Measurements from ENCODE around the gene HNRNPLL.

The HNRNPLL gene

GRCh38 chr2:38578832-38579231, 23.9 kb downstream of the HNRNPLL start:
- Histone ChIP-seq H3K79me2 (ENCODE audit: insufficient read depth, low read length) (no peaks in the 10 kb centered on the region), H3K36me3 (ENCODE audit: insufficient read depth, low read length) (peaks cover 50% of the 10 kb centered on the region), H3K9ac (ENCODE audit: low read depth, low read length, poor library complexity, severe bottlenecking) (no peak overlapping the region), H3K27me3 (ENCODE audit: insufficient read depth, low read length, poor library complexity, severe bottlenecking) (no peaks in the 10 kb centered on the region), H3K9me2 (replicated peaks; ENCODE audit: low read depth, low read length) (no peaks in the 10 kb centered on the region), H3K4me3 (ENCODE audit: low read length, poor library complexity, severe bottlenecking) (no peak overlapping the region), H3K4me1 (ENCODE audit: insufficient read depth, low read length, poor library complexity, severe bottlenecking) (peaks cover 6% of the 10 kb centered on the region), H3F3A (ENCODE audit: low read depth) (no peaks in the 10 kb centered on the region), H3K4me2 (ENCODE audit: low read depth, low read length, poor library complexity, severe bottlenecking) (no peak overlapping the region), H3K9me3 (ENCODE audit: insufficient read depth, low read depth, low read length) (no peaks in the 10 kb centered on the region), H4K20me1 (ENCODE audit: insufficient read depth, low read length, poor library complexity, severe bottlenecking) (peaks cover 6% of the 10 kb centered on the region), H2AFZ (ENCODE audit: low read length) (no peak overlapping the region)
- no peak for TF ChIP-seq CTCF (conservative IDR thresholded peaks at IDR 0.05; ENCODE audit: low read length)
- TF ChIP-seq EZH2phosphoT487 (IDR thresholded peaks at IDR 0.05; ENCODE audit: borderline replicate concordance): no peak

- no peaks in the 10 kb centered on the region for H3K9me2 ChIP-seq (replicated peaks; ENCODE audit: low read depth, low read length)
- no peak overlapping the region for H3K4me3 ChIP-seq (ENCODE audit: low read length, poor library complexity, severe bottlenecking)
- H3K9ac ChIP-seq (ENCODE audit: low read depth, low read length, poor library complexity, severe bottlenecking): no peak overlapping the region
- no peaks in the 10 kb centered on the region for H3K9me3 ChIP-seq (ENCODE audit: insufficient read depth, low read depth, low read length)
- H3K27me3 ChIP-seq (ENCODE audit: insufficient read depth, low read length, poor library complexity, severe bottlenecking): no peaks in the 10 kb centered on the region
- no peaks in the 10 kb centered on the region for H4K20me1 ChIP-seq (ENCODE audit: insufficient read depth, low read length, poor library complexity, severe bottlenecking)
- no peak for TF ChIP-seq CTCF (conservative IDR thresholded peaks at IDR 0.05; ENCODE audit: low read length)
- TF ChIP-seq EZH2phosphoT487 (IDR thresholded peaks at IDR 0.05; ENCODE audit: borderline replicate concordance): no peak
- no peaks in the 10 kb centered on the region for H3F3A ChIP-seq (ENCODE audit: low read depth)
- peaks cover 6% of the 10 kb centered on the region for H3K4me1 ChIP-seq (ENCODE audit: insufficient read depth, low read length, poor library complexity, severe bottlenecking)
- peaks cover 61% of the 10 kb centered on the region; the same call in 1 of the 2 replicates for H3K36me3 ChIP-seq (ENCODE audit: insufficient read depth, low read length)
- H2AFZ ChIP-seq (ENCODE audit: low read length): no peak overlapping the region
- no peak overlapping the region for H3K4me2 ChIP-seq (ENCODE audit: low read depth, low read length, poor library complexity, severe bottlenecking)
- no peaks in the 10 kb centered on the region for H3K79me2 ChIP-seq (ENCODE audit: insufficient read depth, low read length)
These were observed 28.4 kb downstream of the HNRNPLL start for GRCh38 chr2:38574278-38574677.

GRCh38 chr2:38572167-38572566, 30.6 kb downstream of the HNRNPLL start:
- Histone ChIP-seq H3K9me2 (replicated peaks; ENCODE audit: low read depth, low read length) (no peaks in the 10 kb centered on the region), H3K4me3 (ENCODE audit: low read length, poor library complexity, severe bottlenecking) (no peak overlapping the region), H4K20me1 (ENCODE audit: insufficient read depth, low read length, poor library complexity, severe bottlenecking) (no peaks in the 10 kb centered on the region), H3K4me2 (ENCODE audit: low read depth, low read length, poor library complexity, severe bottlenecking) (no peak overlapping the region), H3K9me3 (ENCODE audit: insufficient read depth, low read depth, low read length) (no peaks in the 10 kb centered on the region), H3F3A (ENCODE audit: low read depth) (no peaks in the 10 kb centered on the region), H2AFZ (ENCODE audit: low read length) (no peak overlapping the region), H3K79me2 (ENCODE audit: insufficient read depth, low read length) (no peaks in the 10 kb centered on the region), H3K36me3 (ENCODE audit: insufficient read depth, low read length) (peaks cover 72% of the 10 kb centered on the region), H3K4me1 (ENCODE audit: insufficient read depth, low read length, poor library complexity, severe bottlenecking) (no peaks in the 10 kb centered on the region), H3K27me3 (ENCODE audit: insufficient read depth, low read length, poor library complexity, severe bottlenecking) (no peaks in the 10 kb centered on the region), H3K9ac (ENCODE audit: low read depth, low read length, poor library complexity, severe bottlenecking) (no peak overlapping the region)
- TF ChIP-seq CTCF (conservative IDR thresholded peaks at IDR 0.05; ENCODE audit: low read length) (no peak), EZH2phosphoT487 (IDR thresholded peaks at IDR 0.05; ENCODE audit: borderline replicate concordance) (no peak)

All from Loucy (cell line).